GM12801 (cell line): ENCODE results near the gene ST3GAL3.

Experiments
- CTCF ChIP-seq: IDR thresholded peaks from one replicate; pipeline ENCODE4 v1.5.1; 2011; ENCODE audit warnings: control low read depth; ENCODE audit not compliant: insufficient read length; ENCODE audit errors: extremely low read depth

ST3GAL3 gene

GRCh38 chr1:43935711-43936427 is 228.5 kb downstream of the ST3GAL3 start:
- TF ChIP-seq CTCF: no peak

- no peak for TF ChIP-seq CTCF
Observed at GRCh38 chr1:43936431-43937151, 229.3 kb downstream of the ST3GAL3 start.

- no peak for TF ChIP-seq CTCF
Observed at GRCh38 chr1:43937179-43937865, 230.0 kb downstream of the ST3GAL3 start.

GRCh38 chr1:43938383-43938782 is 231.0 kb downstream of the ST3GAL3 start:
- no peak for TF ChIP-seq CTCF

GRCh38 chr1:43938892-43939587 is 231.7 kb downstream of the ST3GAL3 start:
- TF ChIP-seq CTCF: no peak

- TF ChIP-seq CTCF: no peak
Observed at GRCh38 chr1:43942411-43942810, 235.1 kb downstream of the ST3GAL3 start.

GRCh38 chr1:43944860-43945259 is 237.5 kb downstream of the ST3GAL3 start:
- no peak for TF ChIP-seq CTCF
